Measurements from ENCODE around the gene LRRFIP1. TPM values are rescaled to one million over a fixed set of nuclear protein-coding genes. Genes with fewer than 3 reads are reported as not detected.

The LRRFIP1 gene
- total and polyA plus RNA-seq, 2 of the 13 experiments (the other 11 are each of a cell fraction or from before 2014, with no cell fraction given) = 15.9 to 40.5 TPM

GRCh38 chr2:237732070-237732469 is 104.7 kb downstream of the LRRFIP1 start (continued):
- TF ChIP-seq RBAK (CRISPR knock-in tag; IDR thresholded peaks at IDR 0.05) = no peak
- TF ChIP-seq RAD51 (IDR thresholded peaks at IDR 0.05; ENCODE audit: borderline replicate concordance) = no peak
- TF ChIP-seq ZNF746 (CRISPR knock-in tag; IDR thresholded peaks at IDR 0.05) = no peak
- no peak for TF ChIP-seq PLSCR1 (CRISPR knock-in tag; IDR thresholded peaks at IDR 0.05; ENCODE audit: borderline replicate concordance)
- TF ChIP-seq SYNCRIP (IDR thresholded peaks at IDR 0.05; ENCODE audit: insufficient read depth, low read depth, low read length) = no peak
- TF ChIP-seq MED13 (CRISPR knock-in tag; IDR thresholded peaks at IDR 0.05) = no peak
- no peak for TF ChIP-seq PTBP1 (IDR thresholded peaks at IDR 0.05; ENCODE audit: low read depth, low read length, poor library complexity, severe bottlenecking)
- no peak for TF ChIP-seq ONECUT2 (CRISPR knock-in tag; IDR thresholded peaks at IDR 0.05)
- no peak for TF ChIP-seq ZNF224 (CRISPR knock-in tag; IDR thresholded peaks at IDR 0.05)
- no peak for TF ChIP-seq POLR2A (IDR thresholded peaks at IDR 0.05; ENCODE audit: insufficient read depth in 1 of 2, low read depth in 2 of 2, low read length in 2 of 2)
- no peak for TF ChIP-seq ZNF260 (CRISPR knock-in tag; IDR thresholded peaks at IDR 0.05; ENCODE audit: borderline replicate concordance, low read depth)
- no peak for TF ChIP-seq SRF (IDR thresholded peaks at IDR 0.05; ENCODE audit: low read depth, low read length)
- TF ChIP-seq PAWR (CRISPR knock-in tag; IDR thresholded peaks at IDR 0.05; ENCODE audit: borderline replicate concordance) = no peak
- no peak for TF ChIP-seq ZC3H13 (CRISPR knock-in tag; IDR thresholded peaks at IDR 0.05)
- TF ChIP-seq ZNF687 (CRISPR knock-in tag; IDR thresholded peaks at IDR 0.05) = peak; percentile 15; the same call in 1 of the 2 replicates

Data from HepG2 (cell line).